Kidney epithelial cell (primary cell): ENCODE results near the gene BHMT2. TPM values are rescaled to one million over a fixed set of nuclear protein-coding genes. Genes with fewer than 3 reads are reported as not detected.
A peak's percentile ranks its signal among the peaks of the same experiment; 100 is the strongest.

ENCODE experiments used
- DNase-seq: peaks from one replicate; pipeline ENCODE4 v3.0.0-alpha.2; 2010; ENCODE audit warnings: low read depth
- H3K27me3 ChIP-seq: 2 replicates; pipeline ENCODE4 v1.6.0; 2011; ENCODE audit warnings: low read length; ENCODE audit not compliant: control insufficient read depth, insufficient read depth
- H3K36me3 ChIP-seq: 2 replicates; pipeline ENCODE4 v1.5.1; 2011; ENCODE audit warnings: low read length; ENCODE audit not compliant: control insufficient read depth, insufficient read depth
- H3K4me3 ChIP-seq: 2 replicates; pipeline ENCODE4 v1.5.1; 2011; ENCODE audit warnings: low read depth, mild to moderate bottlenecking, control low read depth, low read length
- CTCF ChIP-seq: IDR thresholded peaks from 2 replicates; pipeline ENCODE4 v1.5.1; 2011; ENCODE audit warnings: mild to moderate bottlenecking, moderate library complexity, low read length, control low read depth, inconsistent platforms; ENCODE audit not compliant: insufficient read depth, poor library complexity, severe bottlenecking
- total RNA-seq: library from RNA; depleted of rRNA; stranded (reverse); fragments of >200 nt; gene quantifications from 2 replicates; pipeline ENCODE4 v1.2.3, GENCODE V29; 2015

The BHMT2 gene
- total RNA-seq, 1 donor from 2014 or later: 3.7 TPM

DNA sequence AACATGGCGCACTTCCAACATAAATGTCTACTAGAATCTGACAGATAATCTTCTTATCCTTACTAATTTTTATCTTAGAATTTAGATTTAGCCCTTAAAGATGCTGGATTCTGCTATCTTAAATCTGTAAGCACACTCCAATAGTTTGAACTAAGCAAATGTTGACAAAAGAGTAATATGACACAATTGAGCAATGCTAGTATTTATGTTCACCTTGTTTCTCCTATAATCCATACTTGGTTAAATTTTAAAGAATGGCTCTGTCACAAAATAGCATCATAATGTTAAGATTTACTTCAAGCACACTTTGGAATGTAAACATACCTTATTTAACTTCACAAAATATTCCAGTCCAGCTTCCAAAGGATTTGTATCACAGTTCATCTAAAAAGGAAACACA is 45.6 kb upstream of the BHMT2 start:
- Histone ChIP-seq H3K27me3 (no peaks in the 10 kb centered on the region), H3K36me3 (no peaks in the 10 kb centered on the region), H3K4me3 (no peak overlapping the region)
- DNase-seq: no peak
- no peak for TF ChIP-seq CTCF

GRCh38 chr5:79025054-79025472 is 44.5 kb upstream of the BHMT2 start:
- no peak for DNase-seq
- no peak overlapping the region for H3K4me3 ChIP-seq

DNA sequence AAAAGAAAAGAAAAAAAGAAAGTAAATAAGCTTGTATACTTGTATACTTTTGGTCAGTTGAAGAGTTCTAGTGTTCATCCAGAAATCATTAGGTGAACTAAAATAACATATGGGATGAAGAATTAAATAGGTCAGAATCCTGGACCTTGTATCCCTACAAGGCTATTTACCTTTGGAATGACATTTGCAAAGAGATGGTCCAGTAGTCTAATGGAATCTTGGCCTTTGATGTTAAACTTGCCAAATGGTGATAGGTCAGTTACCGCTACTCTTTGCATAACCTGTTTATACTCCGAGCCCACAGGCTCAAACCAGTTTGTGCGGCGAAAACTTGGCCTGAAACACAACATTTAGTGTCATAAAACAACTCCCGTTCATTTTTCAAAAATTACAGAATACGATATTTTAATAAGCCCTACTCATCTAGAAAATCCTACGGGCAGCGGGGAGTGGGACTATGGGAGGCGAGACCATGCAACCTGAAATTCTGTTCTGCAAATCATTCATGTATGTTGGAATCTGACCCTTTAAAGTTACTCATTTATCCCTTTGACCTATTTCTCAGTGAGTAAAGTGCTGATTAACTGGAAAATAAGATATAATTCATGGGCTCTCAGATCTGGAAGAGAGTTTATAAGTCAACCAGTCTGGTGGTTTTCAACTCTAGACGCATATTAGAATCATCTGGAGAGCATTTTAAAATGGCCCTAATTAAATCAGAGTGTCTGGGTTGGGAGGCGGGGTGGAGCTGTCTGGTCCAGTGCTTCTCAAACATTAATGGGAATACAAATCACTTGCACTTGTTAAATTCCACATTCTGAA is 38.7 kb upstream of the BHMT2 start:
- Histone ChIP-seq H3K4me3 (no peak overlapping the region), H3K27me3 (no peaks in the 10 kb centered on the region), H3K36me3 (no peaks in the 10 kb centered on the region)
- DNase-seq: peak; percentile 66
- no peak for TF ChIP-seq CTCF

More at GRCh38 chr5:79025054-79025472, 44.5 kb upstream of the BHMT2 start:
- Histone ChIP-seq H3K27me3 (no peaks in the 10 kb centered on the region), H3K36me3 (no peaks in the 10 kb centered on the region)
- peak; percentile 95 for TF ChIP-seq CTCF

DNA sequence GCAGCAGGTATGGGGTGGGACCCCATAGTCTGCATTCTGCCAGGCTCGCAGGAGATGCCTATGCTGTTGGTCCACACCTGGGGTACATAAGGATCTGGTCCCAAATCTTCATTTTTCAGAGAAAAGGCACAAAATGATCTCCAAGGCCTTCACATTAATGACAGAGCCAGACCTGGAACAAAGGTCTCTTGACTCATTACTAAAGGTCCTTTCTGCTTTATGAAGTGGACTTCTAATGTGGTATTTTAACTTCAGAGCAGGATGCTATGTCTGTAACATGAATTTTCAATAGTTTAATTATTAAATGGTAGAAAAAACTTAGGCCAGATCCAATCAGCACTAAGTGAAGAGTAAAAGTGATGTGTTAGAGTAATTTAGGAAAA is 38.1 kb upstream of the BHMT2 start:
- Histone ChIP-seq H3K36me3 (no peaks in the 10 kb centered on the region), H3K27me3 (no peaks in the 10 kb centered on the region), H3K4me3 (no peak overlapping the region)
- no peak for DNase-seq
- TF ChIP-seq CTCF: no peak

DNA sequence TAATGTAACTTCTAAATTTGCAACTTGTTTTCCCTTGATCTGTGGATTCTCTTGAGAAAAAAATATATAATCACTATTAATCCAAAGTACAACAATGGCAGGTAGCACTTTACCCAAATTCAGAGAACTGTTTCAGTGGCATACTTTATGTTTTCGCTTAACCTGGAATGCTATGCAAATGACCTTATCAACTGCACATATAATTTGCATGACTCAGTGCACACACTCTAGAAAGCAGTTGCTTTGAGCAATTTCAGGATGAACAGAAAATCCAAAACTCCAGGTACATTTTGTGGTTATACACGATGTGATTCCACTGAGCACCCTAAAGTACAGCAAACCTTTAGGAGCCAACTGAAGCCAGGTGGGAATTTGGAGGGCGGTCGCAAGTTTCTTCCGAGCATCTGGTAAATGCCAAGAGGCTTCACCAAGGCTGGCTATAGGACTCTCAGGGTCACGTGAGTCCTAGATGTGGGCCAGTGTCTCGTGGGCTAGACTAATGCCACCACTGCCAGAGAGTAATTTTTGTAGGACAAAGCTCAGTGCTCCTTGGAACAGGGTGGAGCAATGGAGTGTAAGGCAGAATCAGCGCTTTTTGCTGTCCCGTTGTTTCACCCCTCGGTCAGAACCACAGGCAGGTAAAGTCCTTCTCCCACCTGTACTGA is 37.4 kb upstream of the BHMT2 start:
- no peak for DNase-seq
- Histone ChIP-seq H3K4me3 (no peak overlapping the region), H3K36me3 (no peaks in the 10 kb centered on the region), H3K27me3 (no peaks in the 10 kb centered on the region)
- TF ChIP-seq CTCF: no peak
